ENCODE measurements around the gene CAMK2G.
"Not testable (repeated sequence)": the region's sequence is repeated elsewhere in the genome, so short reads cannot be mapped to it uniquely, and the experiment has no call there.

Gene CAMK2G

GRCh38 chr10:73901261-73901660 is 26.9 kb upstream of the CAMK2G start:
- DNase-seq: no peak

GRCh38 chr10:73900064-73900463 is 25.7 kb upstream of the CAMK2G start:
- no peak for DNase-seq

DNA sequence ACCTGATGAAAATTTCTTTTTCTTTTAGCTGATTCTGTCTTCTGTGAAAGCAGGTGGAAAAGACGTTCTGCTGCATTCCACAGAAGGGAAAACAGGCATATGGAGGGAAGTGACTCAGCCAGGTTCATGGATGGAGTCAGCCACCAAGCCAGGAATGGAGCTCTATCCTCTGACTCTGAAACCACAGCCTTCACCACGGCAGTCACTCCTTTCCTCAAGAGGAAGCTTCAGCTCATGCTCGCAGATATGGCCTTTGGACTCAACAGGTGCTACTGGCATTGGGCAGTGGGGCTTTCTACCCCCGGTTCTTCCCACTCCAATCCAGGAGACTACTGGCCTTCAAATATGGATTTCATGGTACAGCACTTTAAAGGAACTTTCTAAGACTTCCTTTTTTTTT is 25.1 kb upstream of the CAMK2G start:
- DNase-seq: no peak

GRCh38 chr10:73898730-73899410 is 24.5 kb upstream of the CAMK2G start:
- no peak for DNase-seq

DNA sequence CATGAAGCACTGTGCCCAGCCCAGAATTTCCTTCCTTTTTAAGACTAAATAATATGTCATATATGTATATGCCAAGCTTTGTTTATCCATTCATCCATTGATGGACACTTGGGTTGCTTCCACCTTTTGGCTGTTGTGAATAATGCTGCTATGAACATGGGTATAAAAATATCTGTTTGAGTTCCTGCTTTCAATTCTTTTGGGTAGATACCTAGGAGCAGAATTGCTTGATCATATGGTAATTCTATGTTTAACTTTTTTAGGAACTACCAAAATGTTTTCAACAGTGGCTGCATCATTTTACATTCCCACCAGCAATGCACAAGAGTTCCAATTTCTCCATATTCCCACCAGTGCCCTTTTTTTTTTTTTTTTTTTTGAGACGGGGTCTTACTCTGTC is 23.3 kb upstream of the CAMK2G start:
- DNase-seq: no peak

- DNase-seq: not testable (repeated sequence)
Observed at GRCh38 chr10:73895381-73895780, 21.0 kb upstream of the CAMK2G start.

GRCh38 chr10:73894245-73894971 is 20.1 kb upstream of the CAMK2G start:
- DNase-seq: no peak

- no peak for DNase-seq
Observed at GRCh38 chr10:73893426-73893825, 19.1 kb upstream of the CAMK2G start.

DNA sequence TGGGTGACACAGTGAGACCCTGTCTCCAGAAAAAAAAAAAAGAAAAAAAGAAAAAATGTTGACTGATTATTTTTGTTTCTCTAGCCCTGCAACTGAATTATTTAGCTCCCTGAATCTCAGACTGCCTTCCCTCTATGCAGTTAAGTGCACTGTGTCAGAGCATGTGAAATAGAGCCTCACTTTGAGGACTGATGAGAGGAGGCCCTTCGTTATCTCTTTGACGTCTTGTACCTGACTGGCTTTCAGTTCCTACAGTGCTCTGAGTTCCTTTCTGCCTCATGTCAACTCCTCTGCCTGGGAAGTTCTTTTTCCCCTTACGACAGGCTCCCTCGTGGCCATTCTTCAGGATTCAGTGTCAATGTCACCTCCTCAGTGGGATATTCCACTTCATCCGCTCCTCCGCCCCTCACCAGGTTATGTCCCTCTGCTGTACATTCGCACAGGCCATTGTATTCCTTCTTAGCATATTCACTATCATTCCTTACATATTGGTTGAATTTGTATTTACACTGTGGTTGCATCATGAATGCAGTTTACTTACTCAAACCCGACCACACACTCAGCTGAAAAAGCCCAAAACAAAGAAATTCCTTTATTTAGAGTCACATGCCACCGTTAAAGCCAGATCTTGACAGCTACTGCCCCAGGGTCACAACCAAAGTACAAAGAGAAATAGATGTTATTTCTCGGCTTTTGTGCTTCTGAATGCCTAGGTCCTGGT is 18.1 kb upstream of the CAMK2G start:
- DNase-seq: no peak

- no peak for DNase-seq
Observed at GRCh38 chr10:73891540-73891939, 17.2 kb upstream of the CAMK2G start.

DNA sequence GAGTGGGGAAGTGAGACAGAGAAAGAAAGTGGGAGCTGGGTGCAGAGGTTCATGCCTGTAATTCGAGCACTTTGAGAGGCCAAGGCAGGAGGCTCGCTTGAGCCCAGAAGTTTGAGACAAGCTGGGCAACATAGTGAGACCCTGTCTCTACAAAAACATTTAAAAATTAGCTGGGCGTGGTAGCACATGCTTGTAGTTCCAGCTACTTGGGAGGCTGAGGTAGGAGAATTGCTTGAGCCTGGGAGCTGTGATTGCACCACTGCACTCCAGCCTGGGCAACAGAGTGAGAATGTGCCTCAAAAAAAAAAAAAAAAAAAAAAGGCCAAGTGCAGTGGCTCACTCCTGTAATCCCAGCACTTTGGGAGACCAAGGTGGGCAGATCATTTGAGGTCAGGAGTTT is 16.5 kb upstream of the CAMK2G start:
- not testable (repeated sequence) for DNase-seq

DNA sequence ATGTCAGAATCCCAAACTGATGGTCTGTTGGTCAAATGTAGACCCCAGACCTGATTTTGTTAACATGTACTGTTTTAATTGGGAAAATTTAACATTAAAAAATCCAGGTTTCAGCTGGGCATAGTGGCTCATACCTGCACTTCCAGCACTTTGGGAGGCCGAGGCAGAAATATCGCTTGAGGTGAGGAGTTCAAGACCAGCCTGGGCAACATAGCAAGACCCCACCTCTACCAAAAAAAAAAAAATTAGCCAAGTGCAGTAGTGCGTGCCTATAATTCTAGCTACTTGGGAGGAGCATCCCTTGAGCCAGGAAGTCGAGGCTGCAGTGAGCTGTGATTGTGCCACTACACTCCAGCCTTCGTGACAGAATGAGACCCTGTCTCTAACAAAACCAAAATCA is 15.9 kb upstream of the CAMK2G start:
- no peak for DNase-seq

GRCh38 chr10:73889416-73889815 is 15.1 kb upstream of the CAMK2G start:
- not testable (repeated sequence) for DNase-seq

DNA sequence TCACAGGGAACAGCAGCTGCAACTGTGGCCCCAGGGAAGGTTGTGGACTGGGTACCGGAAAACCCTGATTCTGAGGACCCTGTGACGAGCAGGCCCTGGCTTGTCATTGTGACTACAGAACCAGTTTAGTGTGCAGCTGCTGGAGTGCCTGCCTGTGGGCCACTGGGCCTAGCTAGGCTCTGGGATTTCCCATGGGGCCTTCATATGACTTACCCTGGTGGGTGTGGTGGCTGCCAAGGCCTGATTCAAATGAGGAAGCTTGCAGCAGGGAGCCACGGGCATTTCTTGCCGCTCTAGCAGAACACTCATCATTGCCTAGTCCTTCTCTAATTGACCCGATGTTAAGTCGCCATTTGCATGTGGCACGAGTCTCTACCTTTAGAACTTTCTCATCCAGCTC is 14.7 kb upstream of the CAMK2G start:
- peak; percentile 84 for DNase-seq

DNA sequence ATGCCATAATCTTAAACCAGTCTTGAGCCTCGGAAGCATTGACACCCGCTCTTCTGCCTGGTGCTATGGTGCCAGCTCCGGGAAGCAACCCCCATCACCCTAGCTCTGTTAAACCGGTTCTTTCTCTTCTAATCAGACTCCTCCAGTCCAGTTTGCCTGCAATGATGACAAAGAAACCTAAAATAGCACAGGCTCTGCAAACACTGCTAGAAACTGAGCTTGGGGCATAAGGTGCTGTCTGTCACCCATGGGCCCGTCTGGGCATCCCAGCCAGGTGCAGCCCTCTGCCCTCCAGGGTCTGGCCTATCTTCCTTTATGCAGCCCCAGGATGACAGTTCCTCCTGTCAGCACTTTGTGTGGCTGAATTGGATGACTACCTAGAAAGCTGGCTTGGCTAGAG is 14.2 kb upstream of the CAMK2G start:
- DNase-seq: no peak

DNA sequence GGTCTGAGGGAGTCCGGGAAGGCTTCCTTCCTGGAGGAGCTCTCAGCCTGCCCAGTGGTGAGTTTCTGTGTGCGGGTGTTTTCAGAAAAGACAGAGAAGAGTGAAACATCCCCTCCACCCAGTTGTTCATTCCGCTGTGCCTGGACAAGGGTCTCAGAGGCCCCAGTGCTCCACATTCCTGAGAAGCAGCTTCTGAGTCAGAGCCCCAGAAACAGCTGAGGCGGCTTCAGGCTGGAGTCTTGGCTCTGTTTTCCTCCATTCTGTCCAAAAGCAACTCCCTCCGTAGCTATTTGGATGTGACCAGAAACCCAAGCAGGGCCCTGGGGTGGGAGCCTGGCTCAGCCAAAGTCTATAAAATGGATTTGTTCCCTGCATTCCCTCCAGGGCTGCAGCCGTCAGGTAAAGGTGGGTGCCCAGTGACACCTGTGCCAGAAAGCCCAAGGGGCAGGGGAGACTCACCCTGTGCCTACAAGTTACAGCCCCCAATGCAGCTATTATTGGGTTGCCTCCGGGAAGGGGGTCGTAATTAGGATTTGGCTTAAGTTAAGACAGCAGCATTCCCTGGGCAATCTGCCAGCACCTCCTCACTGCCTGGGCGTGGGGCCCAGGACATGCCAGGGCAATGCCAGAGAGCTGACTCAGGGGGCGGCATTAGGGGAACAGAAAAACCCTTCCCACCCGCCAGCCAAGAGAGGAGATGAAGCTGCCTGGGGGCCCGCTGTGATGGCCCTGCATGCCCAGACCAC is 13.1 kb upstream of the CAMK2G start:
- DNase-seq: peak; percentile 87

- DNase-seq: no peak
Observed at GRCh38 chr10:73886661-73887293, 12.4 kb upstream of the CAMK2G start.

GRCh38 chr10:73886085-73886529 is 11.8 kb upstream of the CAMK2G start:
- no peak for DNase-seq

DNA sequence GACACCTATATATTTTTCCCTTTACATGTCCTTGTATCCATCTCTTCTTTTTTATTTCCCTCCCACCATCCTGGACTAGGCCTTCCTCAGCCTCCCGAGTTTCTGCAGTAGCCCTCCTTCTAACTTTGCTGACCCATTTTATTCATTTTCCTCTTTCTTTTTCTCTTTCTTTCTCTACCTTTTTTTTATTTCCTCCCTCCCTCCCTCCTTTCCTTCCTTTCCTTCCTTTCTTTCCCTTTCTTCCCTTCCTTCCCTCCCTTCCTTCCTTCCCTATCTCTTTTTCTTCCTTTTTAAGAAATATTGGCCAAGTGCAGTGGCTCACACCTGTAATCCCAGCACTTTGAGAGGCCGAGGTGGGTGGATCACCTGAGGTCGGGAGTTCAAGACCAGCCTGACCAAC is 9.7 kb upstream of the CAMK2G start:
- no peak for DNase-seq

GRCh38 chr10:73881221-73881919 is 7.0 kb upstream of the CAMK2G start:
- no peak for DNase-seq

DNA sequence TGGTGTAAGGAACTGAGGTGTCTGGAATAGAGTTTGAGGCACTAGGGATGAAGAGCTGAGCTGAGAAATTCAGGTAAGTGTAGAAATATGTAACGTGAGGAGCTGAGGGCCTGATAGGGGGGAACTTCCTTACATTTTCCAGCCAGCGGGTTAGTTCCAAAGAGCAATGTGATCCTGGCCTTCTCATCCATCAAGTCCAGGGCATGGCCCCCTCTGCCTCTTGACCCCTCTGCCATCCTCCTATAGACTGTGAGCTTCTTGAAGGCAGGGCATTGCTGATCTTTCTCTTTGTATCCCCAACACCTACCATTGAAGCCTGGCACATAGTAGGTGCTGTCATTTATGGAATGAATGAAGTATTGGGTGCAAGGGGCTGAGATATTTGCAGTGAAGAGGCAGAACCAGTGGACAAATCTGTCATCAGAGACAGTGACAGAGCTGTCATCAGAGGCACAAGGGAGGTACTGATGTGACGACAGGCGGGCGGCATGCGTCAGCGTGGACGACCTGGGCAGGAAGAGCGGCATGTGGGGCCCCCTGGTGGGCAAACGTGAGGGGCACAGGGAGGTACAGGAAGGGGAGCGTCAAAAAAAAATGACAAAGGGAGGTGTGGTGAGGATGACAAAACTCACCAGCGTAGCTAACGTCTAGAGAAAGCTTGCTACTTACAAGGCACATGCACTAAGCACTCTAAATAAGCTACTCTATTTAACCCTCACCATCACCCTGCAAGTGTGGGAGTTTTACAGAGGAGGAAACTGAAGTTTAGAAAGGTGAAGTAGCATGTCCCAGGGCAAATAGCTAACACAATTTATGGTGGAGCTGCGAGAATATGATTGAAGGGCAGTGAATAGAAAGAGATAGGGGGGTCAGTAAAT is 5.2 kb upstream of the CAMK2G start:
- peak; percentile 40 for DNase-seq

Measured in NCI-H1105 (cell line).